OCI-LY7 (cell line): ENCODE results near the gene GMDS. TPM values are rescaled to one million over a fixed set of nuclear protein-coding genes. Genes with fewer than 3 reads are reported as not detected.

Experiments
- BruUV-seq: library from RNA; stranded (reverse); fragments of 400-500 nt; replicated peaks from 2 replicates; lab custom pipeline; 2021; lab: Mats Ljungman, UMichigan
- CTCF ChIA-PET: fragments of 300-600 bp; sonication (Branson Sonifier 250); formaldehyde crosslinking; loops from one replicate; lab custom pipeline; 2022; ENCODE audit warnings: antibody characterized with exemption; ENCODE audit not compliant: unreplicated experiment; lab: Charles Lee
- POLR2A ChIA-PET: fragments of 300-600 bp; sonication (Branson Sonifier 250); formaldehyde crosslinking; loops from one replicate; lab custom pipeline; 2022; ENCODE audit warnings: antibody characterized with exemption; lab: Charles Lee
- DNase-seq: peaks from one replicate; pipeline ENCODE4 v3.0.0-alpha.2; 2015; ENCODE audit warnings: low spot score
- H2AFZ ChIP-seq: fragments of 200-600 bp; sonication (generic), shearing (Covaris generic); 2 replicates; pipeline ENCODE4 v1.6.1; 2014; ENCODE audit warnings: mild to moderate bottlenecking, antibody characterized with exemption, low read length, moderate library complexity
- H3K27ac ChIP-seq: fragments of 200-600 bp; sonication (generic); 2 replicates; pipeline ENCODE4 v1.5.1; 2014; ENCODE audit warnings: mixed run types, low read depth, mild to moderate bottlenecking, moderate library complexity, low read length, inconsistent platforms; ENCODE audit not compliant: poor library complexity, severe bottlenecking
- H3K36me3 ChIP-seq: fragments of 200-600 bp; sonication (generic); 2 replicates; pipeline ENCODE4 v1.6.1; 2014; ENCODE audit warnings: mild to moderate bottlenecking, antibody characterized with exemption, low read length, moderate library complexity, mixed read lengths; ENCODE audit not compliant: insufficient read depth
- H3K4me1 ChIP-seq: fragments of 200-600 bp; sonication (generic); 2 replicates; pipeline ENCODE4 v1.5.1; 2014; ENCODE audit warnings: mild to moderate bottlenecking, low read length; ENCODE audit not compliant: insufficient read depth, poor library complexity, severe bottlenecking
- H3K4me2 ChIP-seq: fragments of 200-600 bp; sonication (generic); 2 replicates; pipeline ENCODE4 v1.6.1; 2014; ENCODE audit warnings: mild to moderate bottlenecking, low read length
- H3K4me3 ChIP-seq: fragments of 200-600 bp; sonication (generic); 2 replicates; pipeline ENCODE4 v1.5.1; 2014; ENCODE audit warnings: mild to moderate bottlenecking, low read depth, low read length; ENCODE audit not compliant: poor library complexity, severe bottlenecking
- H3K79me2 ChIP-seq: fragments of 200-600 bp; sonication (generic); 2 replicates; pipeline ENCODE4 v1.6.1; 2016; ENCODE audit warnings: low read depth, mild to moderate bottlenecking, low read length, moderate library complexity, mixed read lengths; ENCODE audit not compliant: insufficient read depth
- H3K9me2 ChIP-seq: fragments of 200-600 bp; sonication (generic); 2 replicates; pipeline ENCODE4 v1.6.1; 2016; ENCODE audit warnings: mild to moderate bottlenecking, low read length, mixed read lengths; ENCODE audit not compliant: insufficient read depth
- H3K9me3 ChIP-seq: fragments of 200-600 bp; sonication (generic); 2 replicates; pipeline ENCODE4 v1.6.1; 2014; ENCODE audit warnings: mild to moderate bottlenecking, mixed run types, low read length, mixed read lengths
- H4K20me1 ChIP-seq: fragments of 200-600 bp; sonication (generic); 2 replicates; pipeline ENCODE4 v1.6.1; 2014; ENCODE audit warnings: mild to moderate bottlenecking, antibody characterized with exemption, low read length, moderate library complexity, mixed read lengths; ENCODE audit not compliant: insufficient read depth
- CTCF ChIP-seq: fragments of 200-600 bp; sonication (generic); conservative IDR thresholded peaks from 2 replicates; pipeline ENCODE4 v1.5.1; 2014; ENCODE audit warnings: mild to moderate bottlenecking, antibody characterized with exemption, low read length, moderate library complexity, mixed read lengths
- EZH2phosphoT487 ChIP-seq: fragments of 200-600 bp; sonication (generic); IDR thresholded peaks from 2 replicates; pipeline ENCODE4 v1.6.1; 2018; ENCODE audit warnings: low read depth, borderline replicate concordance, mild to moderate bottlenecking, mixed run types, antibody characterized with exemption, low read length, moderate library complexity, mixed read lengths
- intact Hi-C: fragments of 100-400 bp; cut with micrococcal nuclease; formaldehyde crosslinking; loops from one replicate; pipeline ENCODE4 v1.10.0; 2022; ENCODE audit not compliant: unreplicated experiment
- total RNA-seq, 2 experiments: library from RNA; depleted of rRNA in 1 of 2; stranded (reverse); fragments of >200 nt in 1 of 2; shearing (Covaris generic) in 1 of 2; gene quantifications; 2 replicates each; pipeline ENCODE4 v1.2.3, GENCODE V29; 2014 to 2022

The GMDS gene
- total RNA-seq, 2 experiments from 2014 or later, result 9.9 to 26.8 TPM

DNA sequence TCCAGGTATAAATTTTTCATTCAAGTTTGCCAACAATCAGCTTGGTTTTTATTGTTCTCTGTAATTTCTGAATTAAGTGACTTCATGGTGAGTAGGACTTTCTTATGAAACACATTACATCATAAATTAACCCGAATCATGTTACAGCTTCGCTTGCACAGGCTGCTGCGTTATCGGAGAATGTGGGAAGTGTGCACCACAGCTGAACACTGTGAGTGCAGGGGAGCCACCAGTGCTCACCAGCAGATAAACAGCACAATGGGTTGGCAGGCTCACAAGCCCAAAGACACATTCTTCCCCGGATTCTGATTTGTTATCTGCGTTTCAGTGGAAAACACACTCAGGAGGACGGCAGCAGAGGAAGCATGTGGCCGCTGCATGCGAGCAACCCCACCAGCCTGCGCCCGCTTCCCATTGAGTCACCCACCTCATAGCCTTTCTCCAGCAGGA lies 121.1 kb downstream of the GMDS start:
- H3K27ac ChIP-seq, result no peak overlapping the region
- no peak overlapping the region for H2AFZ ChIP-seq
- H3K79me2 ChIP-seq, result no peaks in the 10 kb centered on the region
- no peaks in the 10 kb centered on the region for H3K4me1 ChIP-seq
- BruUV-seq, result no TSS peak
- POLR2A ChIA-PET, result interaction anchor here (0.6 kb wide), 1 partner anchor 827 kb away, joined by 3 read pairs; no protein-coding TSS in a partner anchor
- H3K4me3 ChIP-seq, result no peak overlapping the region
- intact Hi-C loops, result no loop called here
- H3K4me2 ChIP-seq, result no peak overlapping the region
- H3K36me3 ChIP-seq, result no peaks in the 10 kb centered on the region
- TF ChIP-seq EZH2phosphoT487 (no peak), CTCF (no peak)
- CTCF ChIA-PET, result no interaction called here
- H3K9me3 ChIP-seq, result no peaks in the 10 kb centered on the region
- no peaks in the 10 kb centered on the region; the same call in 1 of the 2 replicates for H4K20me1 ChIP-seq
- DNase-seq, result no peak
- no peaks in the 10 kb centered on the region for H3K9me2 ChIP-seq

DNA sequence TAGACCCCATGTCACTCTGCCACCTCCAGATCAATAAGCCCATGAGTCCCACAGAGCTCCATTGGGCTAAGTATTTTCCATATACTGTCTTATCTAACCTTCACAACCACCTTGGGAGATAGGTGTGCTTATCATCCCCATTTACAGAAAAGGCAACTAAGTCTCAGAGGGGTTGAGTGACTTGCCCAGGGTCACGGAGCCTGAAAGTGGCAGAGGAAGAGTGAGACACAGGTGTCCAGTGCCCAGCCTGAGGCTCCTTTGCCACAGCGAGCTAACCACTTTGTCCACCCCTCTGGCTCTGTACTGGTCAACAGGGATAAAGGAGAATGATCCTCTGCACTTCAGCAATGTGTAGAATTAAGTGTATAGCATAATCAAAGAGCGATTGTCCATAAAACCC lies 124.5 kb downstream of the GMDS start:
- Histone ChIP-seq H3K4me1 (no peaks in the 10 kb centered on the region), H3K9me2 (no peaks in the 10 kb centered on the region), H3K9me3 (no peaks in the 10 kb centered on the region), H2AFZ (no peak overlapping the region), H3K4me2 (no peak overlapping the region), H3K4me3 (no peak overlapping the region), H4K20me1 (no peaks in the 10 kb centered on the region), H3K79me2 (no peaks in the 10 kb centered on the region), H3K27ac (no peak overlapping the region), H3K36me3 (no peaks in the 10 kb centered on the region)
- POLR2A ChIA-PET, result interaction anchor here (1.9 kb wide), 1 partner anchor 13 kb away, joined by 6 read pairs; no protein-coding TSS in a partner anchor
- CTCF ChIA-PET, result no interaction called here
- TF ChIP-seq EZH2phosphoT487, result no peak
- TF ChIP-seq CTCF, result no peak
- no TSS peak for BruUV-seq
- DNase-seq, result no peak
- intact Hi-C loops, result no loop called here

DNA sequence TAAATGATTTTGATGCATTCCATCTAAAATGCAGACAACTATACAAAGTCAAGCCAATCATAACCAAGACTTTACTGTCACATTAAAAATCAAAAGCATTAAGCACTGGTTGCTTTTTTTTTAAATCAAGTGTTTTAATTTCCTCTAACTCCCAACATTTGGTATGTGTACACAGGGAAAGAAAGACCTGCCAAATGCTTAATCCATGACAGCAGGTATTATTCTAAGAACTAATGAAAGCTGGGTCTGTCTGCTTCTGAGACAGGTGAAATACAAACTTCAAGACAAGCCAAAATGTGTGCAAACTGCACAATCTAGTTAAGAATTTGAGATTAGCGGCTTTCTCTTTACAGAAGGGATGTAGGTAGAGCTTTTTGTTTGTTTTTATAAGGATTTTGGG lies 126.1 kb downstream of the GMDS start:
- Histone ChIP-seq H3K9me2 (no peaks in the 10 kb centered on the region), H3K79me2 (no peaks in the 10 kb centered on the region), H2AFZ (no peak overlapping the region), H3K4me2 (no peak overlapping the region), H3K4me1 (no peaks in the 10 kb centered on the region), H4K20me1 (0 out of 2 replicates have a peak, but pooled peaks cover 6% of the 10 kb centered on the region), H3K36me3 (no peaks in the 10 kb centered on the region), H3K4me3 (no peak overlapping the region), H3K9me3 (no peaks in the 10 kb centered on the region), H3K27ac (no peak overlapping the region)
- CTCF ChIA-PET, result no interaction called here
- POLR2A ChIA-PET, result interaction anchor here (0.6 to 1.9 kb wide), 2 partner anchors 15 to 105 kb away, joined by 3 to 6 read pairs; no protein-coding TSS in a partner anchor
- intact Hi-C loops, result no loop called here
- no TSS peak for BruUV-seq
- no peak for TF ChIP-seq EZH2phosphoT487
- TF ChIP-seq CTCF, result no peak
- no peak for DNase-seq
